PC-3 (cell line): ENCODE results near the gene CHMP6. TPM values are rescaled to one million over a fixed set of nuclear protein-coding genes. Genes with fewer than 3 reads are reported as not detected.
A peak's percentile ranks its signal among the peaks of the same experiment; 100 is the strongest.

ENCODE experiments used
- ATAC-seq: fragments of 200-7000 bp; cut with Tn5 transposase; 2 replicates; pipeline ENCODE4 v1.9.1; 2020; ENCODE audit warnings: mild to moderate bottlenecking, moderate library complexity
- BruUV-seq: library from RNA; stranded (reverse); fragments of 400-500 nt; replicated peaks from 2 replicates; lab custom pipeline; 2021; lab: Mats Ljungman, UMichigan
- CTCF ChIA-PET: fragments of 300-600 bp; sonication (Branson Sonifier 250); formaldehyde crosslinking; loops from one replicate; lab custom pipeline; 2022; ENCODE audit warnings: antibody characterized with exemption; lab: Charles Lee
- POLR2A ChIA-PET: fragments of 300-600 bp; sonication (Branson Sonifier 250); formaldehyde crosslinking; loops from one replicate; lab custom pipeline; 2022; ENCODE audit warnings: antibody characterized with exemption; ENCODE audit not compliant: unreplicated experiment; lab: Charles Lee
- DNase-seq: peaks from one replicate; pipeline ENCODE4 v3.0.0-alpha.2; 2015
- H2AFZ ChIP-seq: fragments of 300-600 bp; sonication (generic); 2 replicates; pipeline ENCODE4 v1.6.0; 2016; ENCODE audit warnings: antibody characterized with exemption, low read length
- H3F3A ChIP-seq: fragments of 300-600 bp; sonication (generic); one replicate; pipeline ENCODE4 v1.6.0; 2017; ENCODE audit warnings: antibody characterized with exemption, low read length, control low read depth, mild to moderate bottlenecking; ENCODE audit not compliant: unreplicated experiment
- H3K27ac ChIP-seq: fragments of 300-600 bp; sonication (generic); 2 replicates; pipeline ENCODE4 v1.5.1; 2016; ENCODE audit warnings: mild to moderate bottlenecking, low read length
- H3K27me3 ChIP-seq: fragments of 300-600 bp; sonication (generic); 2 replicates; pipeline ENCODE4 v1.6.1; 2016; ENCODE audit warnings: low read length, mixed read lengths
- H3K36me3 ChIP-seq: fragments of 300-600 bp; sonication (generic); 2 replicates; pipeline ENCODE4 v1.6.1; 2016; ENCODE audit warnings: low read depth, mixed run types, low read length, mixed read lengths
- H3K4me1 ChIP-seq: fragments of 300-600 bp; sonication (generic); 2 replicates; pipeline ENCODE4 v1.5.1; 2016; ENCODE audit warnings: low read length; ENCODE audit not compliant: insufficient read depth
- H3K4me2 ChIP-seq: fragments of 300-600 bp; sonication (generic); 2 replicates; pipeline ENCODE4 v1.6.0; 2016; ENCODE audit warnings: low read length
- H3K4me3 ChIP-seq: fragments of 300-600 bp; sonication (generic); 2 replicates; pipeline ENCODE4 v1.5.1; 2016; ENCODE audit warnings: mild to moderate bottlenecking, low read length, mixed read lengths
- H3K79me2 ChIP-seq: fragments of 300-600 bp; sonication (generic); 2 replicates; pipeline ENCODE4 v1.6.1; 2017; ENCODE audit warnings: low read length, mixed read lengths
- H3K9ac ChIP-seq: fragments of 300-600 bp; sonication (generic); 2 replicates; pipeline ENCODE4 v1.6.0; 2016; ENCODE audit warnings: mild to moderate bottlenecking, low read length
- H3K9me2 ChIP-seq: fragments of 300-600 bp; sonication (generic); replicated peaks from 2 replicates; pipeline ENCODE4 v1.6.1; 2016; ENCODE audit warnings: mixed run types, low read length, mixed read lengths
- H3K9me3 ChIP-seq: fragments of 300-600 bp; sonication (generic); 2 replicates; pipeline ENCODE4 v1.6.1; 2016; ENCODE audit warnings: low read length, mixed read lengths
- H4K20me1 ChIP-seq: fragments of 300-600 bp; sonication (generic); 2 replicates; pipeline ENCODE4 v1.6.1; 2016; ENCODE audit warnings: low read length, mixed read lengths
- CTCF ChIP-seq: fragments of 300-600 bp; sonication (generic); conservative IDR thresholded peaks from 2 replicates; pipeline ENCODE4 v1.5.1; 2017; ENCODE audit warnings: antibody characterized with exemption, low read depth, mild to moderate bottlenecking, low read length
- EZH2 ChIP-seq: fragments of 300-600 bp; sonication (generic); IDR thresholded peaks from one replicate; pipeline ENCODE4 v1.6.1; 2017; ENCODE audit warnings: antibody characterized with exemption, mild to moderate bottlenecking, low read length; ENCODE audit not compliant: unreplicated experiment
- EZH2phosphoT487 ChIP-seq: fragments of 300-600 bp; sonication (generic); IDR thresholded peaks from 2 replicates; pipeline ENCODE4 v1.6.1; 2018; ENCODE audit warnings: mild to moderate bottlenecking, antibody characterized with exemption, low read length, borderline replicate concordance
- intact Hi-C: fragments of 100-400 bp; cut with micrococcal nuclease; formaldehyde crosslinking; loops from 2 replicates; pipeline ENCODE4 v1.9.0; 2023
- total RNA-seq: library from RNA; depleted of rRNA; stranded (reverse); fragments of >200 nt; gene quantifications from 2 replicates; pipeline ENCODE4 v1.2.3, GENCODE V29; 2014

The CHMP6 gene
- total RNA-seq, 1 experiment from 2014 or later, result 26.1 TPM

- CTCF ChIA-PET, result no interaction called here
- H3F3A ChIP-seq, result no peaks in the 10 kb centered on the region
- DNase-seq (peak; percentile 65), ATAC-seq (peak; percentile 32)
- H3K9me2 ChIP-seq, result no peaks in the 10 kb centered on the region
- peak overlapping the region; percentile 30; the same call in 1 of the 2 replicates for H3K4me2 ChIP-seq
- POLR2A ChIA-PET, result interaction anchor here (0.7 kb wide), 1 partner anchor 548 kb away, joined by 5 read pairs; no protein-coding TSS in a partner anchor
- no peak overlapping the region for H2AFZ ChIP-seq
- H3K27ac ChIP-seq, result no peak overlapping the region
- intact Hi-C loops, result no loop called here
- H3K4me3 ChIP-seq, result no peak overlapping the region
- H3K9me3 ChIP-seq, result no peaks in the 10 kb centered on the region
- TF ChIP-seq EZH2phosphoT487 (no peak), EZH2 (no peak), CTCF (no peak)
- peaks cover 6% of the 10 kb centered on the region; the same call in 1 of the 2 replicates for H3K27me3 ChIP-seq
- no peak overlapping the region for H3K9ac ChIP-seq
- peaks cover 17% of the 10 kb centered on the region for H3K36me3 ChIP-seq
- BruUV-seq, result TSS peak; percentile 14
- no peaks in the 10 kb centered on the region for H4K20me1 ChIP-seq
- H3K79me2 ChIP-seq, result no peaks in the 10 kb centered on the region
- H3K4me1 ChIP-seq, result peaks cover 14% of the 10 kb centered on the region
Measured at GRCh38 chr17:81002409-81003361, 11.0 kb downstream of the CHMP6 start.

GRCh38 chr17:81003711-81004475 is 12.3 kb downstream of the CHMP6 start:
- TF ChIP-seq CTCF (no peak), EZH2phosphoT487 (no peak), EZH2 (no peak)
- Histone ChIP-seq H3K9me2 (no peaks in the 10 kb centered on the region), H2AFZ (no peak overlapping the region), H4K20me1 (no peaks in the 10 kb centered on the region), H3K4me3 (no peak overlapping the region), H3K9ac (no peak overlapping the region), H3K9me3 (no peaks in the 10 kb centered on the region), H3K4me2 (peak overlapping the region; percentile 26; the same call in 1 of the 2 replicates), H3F3A (no peaks in the 10 kb centered on the region), H3K27ac (no peak overlapping the region), H3K4me1 (peaks cover 9% of the 10 kb centered on the region; the same call in 1 of the 2 replicates), H3K27me3 (peaks cover 6% of the 10 kb centered on the region; the same call in 1 of the 2 replicates), H3K36me3 (peaks cover 10% of the 10 kb centered on the region), H3K79me2 (no peaks in the 10 kb centered on the region)
- intact Hi-C loops, result no loop called here
- no TSS peak for BruUV-seq
- DNase-seq (no peak), ATAC-seq (peak; percentile 25)
- POLR2A ChIA-PET, result no interaction called here
- CTCF ChIA-PET, result no interaction called here
